ENCODE data around the gene LIX1L.

GRCh38 chr1:145974721-145975120, 16.9 kb upstream of the LIX1L start:
- TF ChIP-seq POLR2A (IDR thresholded peaks at IDR 0.05; ENCODE audit: low read depth, low read length) (no peak), EZH2 (IDR thresholded peaks at IDR 0.05; ENCODE audit: borderline replicate concordance, low read depth, low read length, severe bottlenecking) (no peak), JUN (IDR thresholded peaks at IDR 0.05; ENCODE audit: borderline replicate concordance, insufficient read depth, insufficient read length, low read depth) (no peak), POLR2AphosphoS5 (IDR thresholded peaks at IDR 0.05; ENCODE audit: insufficient read depth, low read depth, low read length) (no peak)
- TF ChIP-seq, protein P1, sequence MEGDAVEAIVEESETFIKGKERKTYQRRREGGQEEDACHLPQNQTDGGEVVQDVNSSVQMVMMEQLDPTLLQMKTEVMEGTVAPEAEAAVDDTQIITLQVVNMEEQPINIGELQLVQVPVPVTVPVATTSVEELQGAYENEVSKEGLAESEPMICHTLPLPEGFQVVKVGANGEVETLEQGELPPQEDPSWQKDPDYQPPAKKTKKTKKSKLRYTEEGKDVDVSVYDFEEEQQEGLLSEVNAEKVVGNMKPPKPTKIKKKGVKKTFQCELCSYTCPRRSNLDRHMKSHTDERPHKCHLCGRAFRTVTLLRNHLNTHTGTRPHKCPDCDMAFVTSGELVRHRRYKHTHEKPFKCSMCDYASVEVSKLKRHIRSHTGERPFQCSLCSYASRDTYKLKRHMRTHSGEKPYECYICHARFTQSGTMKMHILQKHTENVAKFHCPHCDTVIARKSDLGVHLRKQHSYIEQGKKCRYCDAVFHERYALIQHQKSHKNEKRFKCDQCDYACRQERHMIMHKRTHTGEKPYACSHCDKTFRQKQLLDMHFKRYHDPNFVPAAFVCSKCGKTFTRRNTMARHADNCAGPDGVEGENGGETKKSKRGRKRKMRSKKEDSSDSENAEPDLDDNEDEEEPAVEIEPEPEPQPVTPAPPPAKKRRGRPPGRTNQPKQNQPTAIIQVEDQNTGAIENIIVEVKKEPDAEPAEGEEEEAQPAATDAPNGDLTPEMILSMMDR (IDR thresholded peaks at IDR 0.05; ENCODE audit: extremely low read depth in 1 of 2, insufficient read depth in 1 of 2, low read depth in 1 of 2, low read length in 2 of 2), result no peak
